MM.1S (cell line): ENCODE results near the gene OR51E2.

Experiments used
- EZH2 ChIP-seq: fragments of 300-600 bp; sonication (generic); optimal IDR thresholded peaks from 2 replicates; pipeline ENCODE3; 2017; ENCODE audit warnings: low read depth, mild to moderate bottlenecking, antibody characterized with exemption, low read length, mixed read lengths
- EZH2phosphoT487 ChIP-seq: fragments of 300-600 bp; sonication (generic); IDR thresholded peaks from 2 replicates; pipeline ENCODE4 v1.6.1; 2018; ENCODE audit warnings: antibody characterized with exemption, low read length
- TF ChIP-seq, protein P1 (sequence below): fragments of 300-600 bp; sonication (generic); IDR thresholded peaks from 2 replicates; pipeline ENCODE4 v1.5.1; 2016; ENCODE audit warnings: antibody characterized with exemption, low read length, mixed read lengths

DNA sequence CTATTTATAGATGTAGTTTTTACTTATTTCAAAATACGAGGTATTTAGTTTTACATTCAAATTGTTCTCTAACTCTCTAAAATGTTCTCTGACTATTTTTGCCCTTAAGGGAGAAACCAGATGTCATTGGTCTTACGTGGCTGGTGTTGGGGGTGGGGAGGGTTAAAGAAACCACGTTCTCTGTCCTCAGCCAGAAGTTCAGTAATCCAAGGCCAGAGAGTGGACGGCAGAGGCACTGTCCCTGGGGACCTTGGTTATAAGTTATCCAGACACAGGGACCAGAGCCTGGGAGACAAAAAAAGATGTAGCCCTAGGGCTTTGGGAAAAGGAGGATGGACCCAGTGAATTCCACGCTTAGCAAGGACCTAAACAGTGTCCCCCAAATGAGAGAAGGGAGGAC lies 54.6 kb downstream of the OR51E2 start:
- TF ChIP-seq, protein P1, sequence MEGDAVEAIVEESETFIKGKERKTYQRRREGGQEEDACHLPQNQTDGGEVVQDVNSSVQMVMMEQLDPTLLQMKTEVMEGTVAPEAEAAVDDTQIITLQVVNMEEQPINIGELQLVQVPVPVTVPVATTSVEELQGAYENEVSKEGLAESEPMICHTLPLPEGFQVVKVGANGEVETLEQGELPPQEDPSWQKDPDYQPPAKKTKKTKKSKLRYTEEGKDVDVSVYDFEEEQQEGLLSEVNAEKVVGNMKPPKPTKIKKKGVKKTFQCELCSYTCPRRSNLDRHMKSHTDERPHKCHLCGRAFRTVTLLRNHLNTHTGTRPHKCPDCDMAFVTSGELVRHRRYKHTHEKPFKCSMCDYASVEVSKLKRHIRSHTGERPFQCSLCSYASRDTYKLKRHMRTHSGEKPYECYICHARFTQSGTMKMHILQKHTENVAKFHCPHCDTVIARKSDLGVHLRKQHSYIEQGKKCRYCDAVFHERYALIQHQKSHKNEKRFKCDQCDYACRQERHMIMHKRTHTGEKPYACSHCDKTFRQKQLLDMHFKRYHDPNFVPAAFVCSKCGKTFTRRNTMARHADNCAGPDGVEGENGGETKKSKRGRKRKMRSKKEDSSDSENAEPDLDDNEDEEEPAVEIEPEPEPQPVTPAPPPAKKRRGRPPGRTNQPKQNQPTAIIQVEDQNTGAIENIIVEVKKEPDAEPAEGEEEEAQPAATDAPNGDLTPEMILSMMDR, result no peak
- TF ChIP-seq EZH2 (no peak), EZH2phosphoT487 (no peak)
